Measurements from ENCODE around the gene ITCH.

GRCh38 chr20:34431168-34431567 is 68.1 kb downstream of the ITCH start:
- TF ChIP-seq CTCF (IDR thresholded peaks at IDR 0.05; ENCODE audit: poor library complexity) = no peak
- no peak for TF ChIP-seq EZH2 (IDR thresholded peaks at IDR 0.05; ENCODE audit: borderline replicate concordance)
